Caki2 (cell line): ENCODE measurements around the gene MGAT5. TPM values are rescaled to one million over a fixed set of nuclear protein-coding genes. Genes with fewer than 3 reads are reported as not detected.

ENCODE experiments used
- DNase-seq: peaks from one replicate; pipeline ENCODE4 v3.0.0-alpha.2; 2015; ENCODE audit warnings: low read depth
- in situ Hi-C: cut with HindIII; loops from 2 replicates; pipeline ENCODE4 v1.10.0; 2016; ENCODE audit warnings: low sequenced_read_pairs, low pct_unique_long_range_greater_than_20kb, mixed read lengths
- total RNA-seq: library from RNA; depleted of rRNA; stranded (reverse); fragments of >200 nt; shearing (Covaris generic); gene quantifications from 2 replicates; pipeline ENCODE4 v1.2.3, GENCODE V29; 2014; ENCODE audit warnings: low replicate concordance

MGAT5 gene
- total RNA-seq, 1 experiment from 2014 or later: 28.5 TPM

DNA sequence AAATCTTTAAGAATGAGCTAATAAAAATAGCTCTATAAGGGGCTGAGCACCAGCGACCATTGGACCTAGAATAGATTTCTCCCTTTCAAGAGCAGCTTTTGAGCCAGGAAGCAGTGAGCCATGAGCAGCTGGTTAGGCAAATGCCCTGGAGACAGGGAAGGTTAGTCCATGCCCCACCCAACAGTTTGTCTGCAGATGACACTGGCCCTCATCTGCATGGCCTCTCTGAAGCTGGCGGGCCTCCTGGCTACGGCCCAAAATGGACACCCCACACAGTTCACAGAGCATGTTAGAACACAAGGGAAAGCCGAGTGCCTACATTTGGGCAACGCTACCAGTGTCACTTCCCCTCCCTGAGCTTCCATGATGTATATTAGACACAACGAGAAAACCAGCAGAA is 201.1 kb downstream of the MGAT5 start:
- no peak for DNase-seq
- in situ Hi-C loops: no loop called here

DNA sequence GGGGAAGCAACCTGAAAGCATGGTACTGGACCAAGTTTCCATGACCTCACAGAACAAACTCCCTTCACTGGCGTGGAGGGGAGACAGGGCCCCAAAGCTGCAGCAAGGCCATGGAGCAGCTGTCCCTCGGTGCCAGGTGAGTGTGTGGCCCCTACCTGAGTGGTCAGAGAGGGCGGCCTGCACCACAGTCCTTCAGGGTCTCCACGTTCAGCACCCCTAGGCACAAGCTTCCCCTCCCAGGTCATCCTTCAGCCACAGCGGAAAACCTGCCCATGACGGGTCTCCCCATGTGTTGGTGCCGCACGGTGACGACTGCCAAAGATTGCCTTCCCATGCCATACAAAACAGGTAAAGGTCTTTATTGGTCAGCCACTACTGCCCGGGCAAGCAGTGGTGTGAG is 201.6 kb downstream of the MGAT5 start:
- DNase-seq: no peak
- in situ Hi-C loops: no loop called here

DNA sequence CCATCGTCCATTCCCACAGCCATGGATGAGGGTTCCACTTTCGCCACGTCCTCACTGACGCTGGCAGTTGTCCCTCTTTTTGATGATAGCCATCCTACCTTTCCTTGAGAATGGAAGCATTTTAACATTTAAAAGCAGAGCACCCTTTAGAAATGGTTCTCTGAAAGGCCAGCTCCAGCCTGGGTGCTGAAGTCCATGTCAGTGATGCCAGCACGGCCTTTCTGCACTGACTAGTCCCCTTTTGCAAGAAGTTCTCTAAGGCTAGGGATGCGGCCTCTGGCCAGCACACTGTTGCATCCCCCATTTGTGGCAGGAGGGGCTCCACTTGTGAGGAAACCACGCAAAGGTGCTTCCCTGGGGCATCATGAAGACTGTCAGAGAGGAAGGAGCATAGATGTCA is 203.5 kb downstream of the MGAT5 start:
- in situ Hi-C loops: no loop called here
- DNase-seq: no peak

DNA sequence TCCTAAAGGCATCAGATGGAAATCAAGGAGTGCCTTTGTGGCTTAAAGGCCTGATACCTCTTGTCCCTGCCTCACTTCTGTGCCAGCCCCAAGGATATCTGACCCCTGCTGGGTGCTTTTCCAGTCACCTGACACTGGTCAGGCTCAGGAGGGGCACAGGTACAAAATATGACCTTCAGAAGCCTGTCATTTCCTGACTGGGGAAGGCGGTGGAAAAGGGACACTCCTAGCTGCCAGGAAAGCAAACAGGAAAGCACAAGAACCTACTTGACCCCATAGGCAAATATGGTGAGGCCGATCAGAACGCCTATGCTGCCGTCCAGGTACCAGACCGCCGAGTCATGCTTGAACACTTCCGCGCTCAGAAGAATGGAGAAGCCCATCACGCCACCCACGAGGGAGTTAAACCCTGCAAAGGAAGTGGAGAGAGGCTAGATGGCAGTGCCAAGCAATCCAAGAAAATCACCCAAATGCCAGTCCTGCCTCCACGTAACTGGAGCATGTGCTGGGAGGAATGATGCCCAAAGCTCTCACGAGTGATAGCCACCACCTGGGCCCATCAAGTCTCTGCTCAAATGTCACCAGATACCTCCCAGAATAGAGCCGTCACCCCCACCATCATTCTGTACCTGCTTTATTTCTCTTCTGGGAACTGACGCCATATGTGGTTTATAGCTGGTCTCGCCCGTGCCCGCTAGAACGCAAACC is 204.0 kb downstream of the MGAT5 start:
- in situ Hi-C loops: no loop called here
- no peak for DNase-seq

DNA sequence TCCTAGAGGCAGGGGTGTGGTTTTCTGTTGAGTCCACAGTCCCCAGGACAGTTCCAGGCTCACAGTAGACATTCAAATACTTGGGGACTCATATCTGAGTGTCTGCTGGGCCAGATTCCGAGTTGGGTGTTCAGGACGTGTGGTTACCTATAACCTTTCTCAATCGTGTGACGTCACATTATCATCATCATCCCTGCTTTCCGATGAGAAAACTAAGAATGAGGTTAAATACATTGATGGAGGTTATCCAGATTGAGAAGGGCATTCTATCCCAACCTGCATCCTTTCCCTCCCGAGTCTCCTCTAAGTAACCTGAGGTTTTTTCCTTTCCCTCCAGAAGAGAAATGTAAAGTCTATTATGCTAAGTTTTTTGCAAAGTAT is 204.6 kb downstream of the MGAT5 start:
- in situ Hi-C loops: no loop called here
- no peak for DNase-seq

DNA sequence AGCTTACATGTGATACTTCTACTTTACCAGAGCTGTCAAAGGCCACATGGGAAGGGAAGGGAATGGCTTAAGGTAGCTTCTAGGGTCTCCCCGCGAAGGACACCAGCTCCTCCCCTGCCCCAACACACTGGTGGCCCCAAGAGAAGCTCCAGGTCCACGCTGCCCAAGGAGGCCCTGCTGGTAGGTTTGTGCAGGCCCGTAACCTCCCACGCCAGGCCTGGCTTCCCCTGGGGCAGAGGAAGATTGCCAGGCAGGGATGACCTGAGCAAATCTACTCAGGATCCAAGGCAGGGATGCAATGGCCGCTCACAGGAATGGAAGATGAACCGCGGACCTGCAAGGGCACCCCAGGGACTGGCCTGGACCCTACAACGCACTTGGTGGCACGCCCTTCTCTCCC is 205.1 kb downstream of the MGAT5 start:
- DNase-seq: no peak
- in situ Hi-C loops: no loop called here

DNA sequence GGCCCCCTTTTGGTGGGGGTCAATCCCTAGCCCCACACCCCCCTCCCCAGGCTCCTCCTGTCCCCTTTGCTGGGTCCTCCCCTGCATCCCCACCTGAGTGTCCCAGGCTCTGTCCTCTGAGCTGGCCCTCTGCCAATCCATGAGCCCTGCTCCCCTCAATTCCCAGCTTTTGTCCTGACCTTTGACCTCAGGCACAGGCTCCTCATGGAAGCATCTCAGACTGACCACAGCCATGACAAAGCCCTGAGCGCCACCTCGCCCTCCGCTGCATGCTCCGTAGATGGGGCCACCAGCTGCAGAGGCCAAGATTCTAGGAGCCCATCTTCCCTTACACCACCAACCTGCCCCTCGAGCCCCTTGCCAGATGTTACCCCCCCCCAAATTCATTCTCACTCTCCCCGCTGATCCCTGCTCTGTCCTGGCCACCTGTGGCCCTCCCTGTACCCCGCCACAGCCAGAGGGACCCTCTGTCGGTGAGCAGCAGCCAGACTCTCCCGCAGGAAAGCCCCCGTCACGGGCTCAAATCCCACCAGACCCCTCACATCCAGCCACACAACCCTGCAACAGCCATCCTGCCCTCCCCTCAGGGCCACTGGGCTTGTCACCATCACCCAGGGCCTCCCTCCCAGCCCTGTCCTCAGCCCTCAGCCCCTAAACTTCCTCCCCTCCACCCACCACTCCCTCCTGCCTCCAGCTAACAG is 206.0 kb downstream of the MGAT5 start:
- in situ Hi-C loops: no loop called here
- DNase-seq: no peak

DNA sequence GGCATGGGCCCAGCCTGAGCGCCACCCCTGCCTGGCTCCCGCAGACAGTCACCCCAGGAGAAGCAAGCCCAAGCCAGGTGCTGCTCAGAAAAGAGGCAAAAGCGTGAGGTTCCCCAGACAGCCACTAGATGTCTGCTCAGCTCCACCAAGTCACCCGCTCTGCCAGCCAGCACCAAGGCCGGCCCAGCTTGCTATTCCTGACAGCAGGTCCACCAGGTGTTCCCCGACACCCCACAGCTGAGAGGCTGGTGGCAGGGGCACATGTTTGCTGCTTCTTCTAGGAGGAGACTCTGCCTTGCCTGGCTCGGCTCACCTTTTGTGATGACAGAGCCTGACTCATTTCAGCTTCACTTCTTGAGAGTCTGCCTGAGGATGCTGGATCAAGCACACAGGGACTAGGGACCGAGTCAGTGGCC is 206.7 kb downstream of the MGAT5 start:
- in situ Hi-C loops: no loop called here
- DNase-seq: peak; percentile 55

DNA sequence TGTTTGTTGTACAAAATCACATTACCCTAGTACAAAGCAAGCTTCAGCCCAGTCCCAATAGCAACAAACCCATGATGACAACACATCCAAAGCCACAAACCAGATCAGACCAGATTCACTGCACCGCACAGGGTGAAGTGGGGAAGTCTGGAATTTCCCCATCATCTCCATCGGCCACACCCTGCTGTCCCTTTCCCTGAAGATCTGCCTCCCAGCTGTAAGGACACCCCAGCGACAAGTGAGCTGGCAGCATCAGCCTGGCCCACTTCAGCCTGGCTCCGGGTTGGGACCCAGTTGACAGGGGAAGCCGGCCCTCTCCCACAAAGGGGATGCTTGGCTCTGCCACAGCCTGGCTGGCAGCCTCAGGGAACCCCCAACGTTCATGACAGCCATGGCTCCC is 207.6 kb downstream of the MGAT5 start:
- in situ Hi-C loops: no loop called here
- DNase-seq: peak; percentile 16

DNA sequence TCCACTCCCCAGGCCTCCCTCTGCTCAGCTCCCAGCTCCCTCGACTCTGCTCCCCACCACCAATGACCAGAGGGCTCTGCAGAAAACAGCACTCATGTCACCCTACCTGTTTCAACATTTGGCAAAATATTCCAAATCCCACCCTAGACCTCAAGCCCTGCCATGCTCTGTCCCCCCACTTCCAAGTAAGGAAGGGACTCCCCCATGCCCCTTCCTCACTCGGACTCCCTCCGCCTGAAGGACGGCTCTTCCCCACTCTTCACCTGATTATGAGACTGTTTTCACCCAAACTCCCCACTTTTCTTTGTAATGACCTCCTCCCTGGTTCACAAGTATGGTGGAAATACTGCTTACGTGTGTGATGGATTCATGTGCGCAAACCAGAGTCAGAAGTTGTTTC is 208.4 kb downstream of the MGAT5 start:
- DNase-seq: no peak
- in situ Hi-C loops: no loop called here

DNA sequence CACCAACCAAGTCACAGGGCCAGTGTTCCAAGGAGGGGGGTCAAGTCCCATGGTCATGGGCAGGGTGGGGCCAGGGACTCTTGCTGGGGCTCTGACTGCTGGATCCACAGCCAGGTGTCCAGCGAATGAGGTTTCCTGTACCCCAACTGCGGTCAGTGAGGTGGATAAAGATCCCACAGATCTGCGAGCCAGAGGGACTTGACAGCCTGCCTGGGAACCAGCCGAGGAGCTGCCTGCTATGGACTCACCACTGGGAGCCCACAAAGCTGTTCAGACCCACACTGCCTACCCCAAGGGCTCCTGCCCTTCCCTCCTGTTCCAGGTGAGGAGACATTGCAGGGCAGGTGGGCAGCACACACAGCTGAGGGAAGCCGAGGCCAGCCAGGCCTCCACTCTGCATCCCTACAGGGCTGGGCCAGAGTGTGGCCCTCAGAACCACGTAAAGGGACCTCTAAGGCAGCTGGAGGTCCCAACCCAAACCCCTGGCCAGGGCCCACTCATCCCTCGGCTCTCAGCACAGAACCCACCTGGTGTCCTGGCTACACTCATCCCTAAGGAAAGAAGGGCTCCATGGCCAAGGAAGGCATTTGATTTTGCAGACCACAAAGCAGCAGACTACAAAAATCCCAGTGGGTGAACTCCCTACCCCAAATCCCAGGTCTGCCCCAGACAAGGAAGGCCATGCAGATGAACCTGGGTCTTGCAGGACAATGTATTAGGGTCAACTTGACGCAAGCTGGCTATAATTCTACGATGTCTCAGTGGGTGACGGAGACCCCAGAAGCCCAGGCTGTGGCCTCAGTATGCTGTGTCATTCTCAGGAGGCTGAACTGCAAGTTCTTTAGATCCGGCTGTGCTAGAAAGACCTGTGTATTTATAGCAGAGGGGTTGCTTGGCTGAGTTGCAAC is 209.2 kb downstream of the MGAT5 start:
- in situ Hi-C loops: no loop called here

DNA sequence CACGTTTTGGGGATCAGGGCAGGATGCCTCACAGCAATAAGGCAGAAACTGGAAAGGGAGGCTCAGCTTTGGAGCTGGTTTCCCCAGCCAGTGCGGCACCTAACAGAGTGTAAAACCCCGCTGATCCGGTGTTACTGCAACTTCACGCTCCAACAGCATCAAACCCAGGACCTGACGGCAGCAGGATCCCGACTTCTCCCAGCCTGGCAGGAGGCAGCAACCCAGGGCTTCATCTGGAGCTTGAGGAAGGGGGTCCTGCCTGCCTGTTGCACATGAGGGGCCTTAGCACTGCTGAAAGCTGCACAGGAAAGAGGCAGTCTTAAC is 209.8 kb downstream of the MGAT5 start:
- in situ Hi-C loops: no loop called here
- no peak for DNase-seq

More for the DNA sequence above, 209.2 kb downstream of the MGAT5 start:
- DNase-seq: no peak

DNA sequence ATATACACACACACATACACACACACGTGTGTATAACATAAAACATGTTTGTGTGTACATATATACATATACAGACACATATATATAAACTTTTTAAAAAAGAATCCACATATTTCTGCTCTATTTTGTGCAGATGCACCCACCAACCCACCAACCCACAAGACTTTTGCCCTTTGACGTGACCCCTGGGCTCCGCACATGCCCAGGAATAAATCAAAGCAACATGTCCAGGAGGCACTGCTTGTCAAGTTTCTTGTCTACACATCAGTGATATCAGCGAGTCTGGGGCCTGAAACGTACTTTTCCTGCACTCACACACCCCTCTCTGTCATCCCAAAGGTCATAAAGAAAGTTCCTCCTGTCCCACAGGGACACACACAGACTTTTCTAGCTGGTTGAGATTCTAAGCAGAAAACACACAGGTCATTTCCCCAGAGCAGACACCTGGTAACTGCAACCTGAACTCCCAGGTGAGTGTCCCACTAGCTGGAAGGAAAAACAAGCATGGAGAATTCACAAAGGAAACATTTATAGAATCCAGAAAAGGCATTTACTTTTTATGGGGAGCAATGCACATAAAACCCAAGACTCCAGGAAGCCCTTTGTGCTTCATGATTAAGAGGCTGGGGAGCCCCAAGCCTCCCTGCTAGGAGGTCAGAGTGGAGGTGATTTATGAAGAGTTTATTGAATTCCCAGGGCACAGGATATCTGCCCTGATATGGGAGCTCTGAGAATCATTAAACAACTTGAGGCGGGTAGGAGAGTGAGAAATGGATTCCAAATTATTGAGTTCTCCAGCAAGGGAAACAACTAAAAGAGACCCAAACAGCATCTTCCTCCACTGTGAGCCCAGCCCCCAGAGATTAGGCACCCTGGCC is 211.6 kb downstream of the MGAT5 start:
- DNase-seq: no peak
- in situ Hi-C loops: no loop called here

DNA sequence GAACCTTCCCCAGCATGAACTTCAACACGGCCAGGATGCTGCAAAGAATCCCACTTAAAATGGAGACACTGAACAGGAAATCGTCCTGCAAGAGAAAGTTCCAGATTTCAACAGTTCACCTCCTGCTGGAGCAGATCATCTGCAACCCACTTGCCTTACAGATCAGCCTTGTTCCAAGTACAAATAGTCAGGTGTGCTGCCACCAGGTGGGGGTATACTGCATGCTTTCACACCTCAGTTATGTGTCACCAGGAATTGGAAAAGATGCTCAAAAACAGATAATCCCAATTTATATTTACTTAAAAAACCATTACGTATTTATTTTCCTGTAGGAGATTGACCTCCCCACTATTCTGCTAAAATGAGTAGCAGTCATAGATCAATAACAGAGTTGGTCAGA is 212.3 kb downstream of the MGAT5 start:
- no peak for DNase-seq
- in situ Hi-C loops: no loop called here

DNA sequence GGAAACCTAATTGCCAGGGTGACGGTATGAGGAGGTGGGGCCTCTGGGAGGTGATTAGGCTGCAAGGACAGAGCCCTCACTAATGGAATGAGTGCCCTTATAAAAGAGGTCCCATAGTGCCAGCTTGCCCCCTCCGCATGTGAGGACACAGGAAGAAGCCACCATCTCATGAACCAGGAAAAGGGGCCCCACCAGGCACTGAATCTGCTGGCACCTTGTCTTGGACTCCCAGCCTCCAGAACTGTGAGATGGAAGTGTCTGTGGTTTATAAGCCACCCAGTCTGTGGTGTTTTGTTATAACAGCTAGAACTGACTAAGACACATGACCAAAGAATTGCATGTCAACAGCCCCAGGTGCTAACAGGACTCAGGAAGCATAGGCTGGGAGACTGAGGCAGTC is 214.3 kb downstream of the MGAT5 start:
- DNase-seq: no peak
- in situ Hi-C loops: no loop called here

DNA sequence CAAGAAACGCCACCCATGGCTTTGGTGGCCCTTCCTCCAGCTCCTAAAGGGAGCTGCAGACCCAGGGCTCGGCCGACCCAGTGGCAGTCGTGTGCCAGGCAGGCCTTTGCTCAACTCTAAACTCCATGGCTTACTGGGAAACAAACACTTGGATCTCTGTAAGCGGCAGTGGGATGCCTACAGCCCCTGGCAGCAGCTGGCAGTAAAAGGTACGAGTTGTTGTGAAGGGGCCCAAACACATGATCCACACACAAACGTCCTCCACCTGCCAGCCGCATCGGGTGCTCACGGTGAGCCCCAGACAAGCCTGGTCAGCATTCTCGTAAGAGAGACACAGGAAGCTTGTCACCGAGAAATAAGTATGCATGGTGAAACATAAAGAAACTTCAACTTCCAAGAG is 214.9 kb downstream of the MGAT5 start:
- no peak for DNase-seq

DNA sequence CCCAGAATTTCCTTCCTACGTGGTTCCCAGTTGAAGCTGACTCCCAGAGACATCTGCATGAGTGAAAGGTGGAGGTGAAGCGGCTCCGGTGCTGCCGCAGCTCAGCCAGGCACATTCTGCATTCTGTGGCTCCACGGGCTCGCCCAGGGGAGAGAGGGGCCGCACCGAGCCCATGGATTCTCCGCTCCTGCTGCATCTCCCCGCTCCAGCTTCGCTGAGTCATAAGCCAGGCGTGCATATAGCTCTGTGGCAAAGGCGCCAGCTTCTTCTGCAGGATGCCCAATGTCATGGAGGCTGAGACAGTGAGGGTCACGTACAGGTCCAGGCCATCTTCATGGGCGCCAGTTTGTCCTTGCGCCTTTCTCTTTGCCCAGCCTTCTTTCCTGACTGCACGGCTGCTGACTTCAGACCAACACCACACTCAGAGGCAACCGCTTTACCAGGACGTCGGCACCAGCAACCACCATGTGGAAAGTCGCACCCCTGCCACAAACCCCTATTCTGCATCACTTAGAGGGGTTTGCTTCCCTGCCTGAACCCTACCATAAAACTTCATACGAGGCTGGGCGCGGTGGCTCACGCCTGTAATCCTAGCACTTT is 215.7 kb downstream of the MGAT5 start:
- in situ Hi-C loops: no loop called here
- DNase-seq: no peak

More for the DNA sequence above, 214.9 kb downstream of the MGAT5 start:
- in situ Hi-C loops: no loop called here

DNA sequence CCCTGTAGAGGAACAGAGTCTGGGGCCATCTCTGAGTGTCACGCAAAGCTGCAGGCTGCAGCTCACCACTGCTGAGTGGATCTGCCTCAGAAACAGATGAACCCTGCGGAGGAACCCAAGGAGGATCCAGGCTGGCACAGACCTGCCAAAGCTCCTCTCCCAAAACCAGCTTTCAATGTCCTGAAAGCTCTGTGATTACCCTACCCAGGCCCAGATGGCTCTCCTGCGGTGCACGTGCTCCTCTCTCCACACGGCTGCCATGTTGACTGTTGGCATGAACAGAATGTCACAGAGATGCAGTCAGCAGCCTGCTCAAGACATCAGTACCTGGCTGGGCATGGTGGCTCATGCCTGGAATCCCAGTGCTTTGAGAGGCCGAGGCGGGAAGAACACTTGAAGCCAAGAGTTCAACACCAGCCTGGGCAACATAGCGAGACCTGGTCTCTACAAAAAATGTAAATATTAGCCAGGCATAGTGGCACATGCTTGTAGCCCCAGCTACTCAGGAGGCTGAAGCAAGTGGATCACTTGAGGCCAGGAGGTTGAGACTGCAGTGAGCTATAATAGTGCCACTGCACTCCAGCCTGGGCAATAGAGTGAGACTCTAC is 216.8 kb downstream of the MGAT5 start:
- in situ Hi-C loops: no loop called here

More for the DNA sequence above, 216.8 kb downstream of the MGAT5 start:
- DNase-seq: no peak
